IMR-90 (cell line): Measurements from ENCODE around the gene CCDC27. TPM values are rescaled to one million over a fixed set of nuclear protein-coding genes. Genes with fewer than 3 reads are reported as not detected.

Experiments used
- ATAC-seq: fragments of 200-7000 bp; cut with Tn5 transposase; 2 replicates; pipeline ENCODE4 v1.9.1; 2020; ENCODE audit warnings: low read depth, mild to moderate bottlenecking, moderate library complexity
- BruUV-seq: library from RNA; stranded (reverse); fragments of 400-500 nt; replicated peaks from 2 replicates; lab custom pipeline; 2021; lab: Mats Ljungman, UMichigan
- CTCF ChIA-PET: fragments of 300-600 bp; formaldehyde crosslinking; extraction: SDS; loops from one replicate; lab custom pipeline; 2021; ENCODE audit warnings: antibody characterized with exemption; lab: Yijun Ruan, JAX
- POLR2A ChIA-PET: fragments of 300-600 bp; sonication (Branson Sonifier 250); formaldehyde crosslinking; loops from one replicate; lab custom pipeline; 2022; ENCODE audit warnings: antibody characterized with exemption; ENCODE audit not compliant: unreplicated experiment; lab: Charles Lee
- DNase-seq: peaks from one replicate; pipeline ENCODE4 v3.0.0; 2013
- H2AFZ ChIP-seq: replicated peaks from 2 replicates; pipeline ENCODE3; 2013; ENCODE audit warnings: low read length, mild to moderate bottlenecking; ENCODE audit not compliant: poor library complexity
- H2AK5ac ChIP-seq: 2 replicates; pipeline ENCODE4 v1.6.1; 2013; ENCODE audit warnings: low read depth, low read length, inconsistent platforms
- H2AK9ac ChIP-seq: replicated peaks from 2 replicates; pipeline ENCODE3; 2013; ENCODE audit warnings: mild to moderate bottlenecking, low read depth, low read length, moderate library complexity; ENCODE audit not compliant: poor library complexity
- H2BK120ac ChIP-seq: 2 replicates; pipeline ENCODE4 v1.6.1; 2013; ENCODE audit warnings: low read depth, low read length, inconsistent platforms
- H2BK15ac ChIP-seq: 3 replicates; pipeline ENCODE4 v1.6.1; 2013; ENCODE audit warnings: low read depth, low read length, inconsistent platforms
- H2BK20ac ChIP-seq: 2 replicates; pipeline ENCODE4 v1.6.1; 2013; ENCODE audit warnings: low read depth, mild to moderate bottlenecking, inconsistent platforms, low read length, moderate library complexity
- H2BK5ac ChIP-seq: 2 replicates; pipeline ENCODE4 v1.6.1; 2013; ENCODE audit warnings: mild to moderate bottlenecking, low read depth, low read length, inconsistent platforms; ENCODE audit not compliant: poor library complexity, severe bottlenecking
- H3K14ac ChIP-seq: replicated peaks from 2 replicates; pipeline ENCODE4 v1.6.1; 2013; ENCODE audit warnings: low read depth, low read length, inconsistent platforms
- H3K18ac ChIP-seq: 2 replicates; pipeline ENCODE4 v1.6.1; 2013; ENCODE audit warnings: low read depth, low read length, control low read depth
- H3K23ac ChIP-seq: 2 replicates; pipeline ENCODE4 v1.6.1; 2013; ENCODE audit warnings: low read depth, low read length, inconsistent platforms
- H3K27ac ChIP-seq: 2 replicates; pipeline ENCODE4 v1.5.1; 2013; ENCODE audit warnings: mild to moderate bottlenecking, control low read depth, low read length; ENCODE audit not compliant: insufficient read depth
- H3K27me3 ChIP-seq: 2 replicates; pipeline ENCODE4 v1.6.1; 2013; ENCODE audit warnings: low read length; ENCODE audit not compliant: control insufficient read depth, insufficient read depth
- H3K36me3 ChIP-seq: 2 replicates; pipeline ENCODE4 v1.6.1; 2013; ENCODE audit warnings: low read length, mixed read lengths; ENCODE audit not compliant: control insufficient read depth, insufficient read depth
- H3K4ac ChIP-seq: 2 replicates; pipeline ENCODE4 v1.6.1; 2013; ENCODE audit warnings: low read depth, low read length, inconsistent platforms
- H3K4me1 ChIP-seq: 2 replicates; pipeline ENCODE4 v1.6.1; 2013; ENCODE audit warnings: low read length, mixed read lengths; ENCODE audit not compliant: control insufficient read depth, insufficient read depth
- H3K4me2 ChIP-seq: 2 replicates; pipeline ENCODE4 v1.6.1; 2013; ENCODE audit warnings: low read depth, mild to moderate bottlenecking, control low read depth, low read length, moderate library complexity
- H3K4me3 ChIP-seq: 2 replicates; pipeline ENCODE4 v1.5.1; 2013; ENCODE audit warnings: low read depth, mild to moderate bottlenecking, control low read depth, low read length, moderate library complexity; ENCODE audit not compliant: insufficient read depth
- H3K56ac ChIP-seq: 2 replicates; pipeline ENCODE4 v1.6.1; 2013; ENCODE audit warnings: low read length, inconsistent platforms; ENCODE audit not compliant: insufficient read depth; ENCODE audit errors: extremely low read depth
- H3K79me1 ChIP-seq, 2 experiments: 2 replicates each; pipeline ENCODE4 v1.6.1; 2013; ENCODE audit warnings: low read length in 2 of 2, inconsistent platforms in 1 of 2, low read depth in 1 of 2
- H3K9ac ChIP-seq: 2 replicates; pipeline ENCODE4 v1.6.1; 2013; ENCODE audit warnings: low read depth, low read length, control low read depth
- H3K9me1 ChIP-seq: 2 replicates; pipeline ENCODE4 v1.6.1; 2013; ENCODE audit warnings: low read length, inconsistent platforms; ENCODE audit not compliant: insufficient read depth
- H3K9me3 ChIP-seq: 2 replicates; pipeline ENCODE4 v1.6.1; 2013; ENCODE audit warnings: low read length; ENCODE audit not compliant: control insufficient read depth, insufficient read depth
- H4K20me1 ChIP-seq: 2 replicates; pipeline ENCODE4 v1.6.1; 2013; ENCODE audit warnings: low read length, inconsistent platforms; ENCODE audit not compliant: insufficient read depth
- H4K5ac ChIP-seq: 2 replicates; pipeline ENCODE4 v1.6.1; 2013; ENCODE audit warnings: mild to moderate bottlenecking, low read depth, low read length, control low read depth
- H4K8ac ChIP-seq, 2 experiments: 2 replicates each; pipeline ENCODE4 v1.6.1; 2013; ENCODE audit warnings: low read depth in 2 of 2, low read length in 2 of 2, control low read depth in 1 of 2, inconsistent platforms in 1 of 2
- H4K91ac ChIP-seq: 2 replicates; pipeline ENCODE4 v1.6.1; 2013; ENCODE audit warnings: low read depth, low read length, inconsistent platforms; ENCODE audit not compliant: insufficient read depth
- BHLHE40 ChIP-seq: fragments of 150-350 bp; IDR thresholded peaks from 2 replicates; pipeline ENCODE4 v1.6.1; 2016; ENCODE audit warnings: mild to moderate bottlenecking, low read depth, low read length
- CEBPB ChIP-seq: IDR thresholded peaks from 2 replicates; pipeline ENCODE4 v1.6.1; 2012; ENCODE audit warnings: low read depth, low read length, improper control_type of control experiment
- CHD1 ChIP-seq: IDR thresholded peaks from 2 replicates; pipeline ENCODE4 v1.6.1; 2012; ENCODE audit warnings: low read depth, low read length, improper control_type of control experiment
- FOS ChIP-seq: fragments of 150-350 bp; IDR thresholded peaks from 2 replicates; pipeline ENCODE4 v1.6.1; 2016; ENCODE audit warnings: low read depth, low read length
- MAFK ChIP-seq: IDR thresholded peaks from 2 replicates; pipeline ENCODE4 v1.6.1; 2012; ENCODE audit warnings: low read depth, low read length, improper control_type of control experiment
- MAZ ChIP-seq: IDR thresholded peaks from 2 replicates; pipeline ENCODE4 v1.6.1; 2012; ENCODE audit warnings: low read depth, mild to moderate bottlenecking, low read length, improper control_type of control experiment, moderate library complexity, borderline replicate concordance
- NFE2L2 ChIP-seq: fragments of 150-350 bp; IDR thresholded peaks from 2 replicates; pipeline ENCODE4 v1.6.1; 2016; ENCODE audit warnings: low read depth, mild to moderate bottlenecking, low read length
- POLR2A ChIP-seq: IDR thresholded peaks from 2 replicates; pipeline ENCODE4 v1.6.1; 2012; ENCODE audit warnings: mild to moderate bottlenecking, low read depth, low read length
- RAD21 ChIP-seq: IDR thresholded peaks from 2 replicates; pipeline ENCODE4 v1.6.1; 2012; ENCODE audit warnings: low read length, improper control_type of control experiment
- RCOR1 ChIP-seq: IDR thresholded peaks from 2 replicates; pipeline ENCODE4 v1.6.1; 2012; ENCODE audit warnings: mild to moderate bottlenecking, low read length, improper control_type of control experiment; ENCODE audit not compliant: insufficient replicate concordance
- RFX5 ChIP-seq: IDR thresholded peaks from 2 replicates; pipeline ENCODE4 v1.8.0; 2012; ENCODE audit warnings: low read depth, mild to moderate bottlenecking, low read length, moderate library complexity
- SMC3 ChIP-seq: fragments of 150-350 bp; IDR thresholded peaks from 2 replicates; pipeline ENCODE4 v1.6.1; 2016; ENCODE audit warnings: low read depth, mild to moderate bottlenecking, antibody characterized with exemption, low read length, moderate library complexity
- WGBS, 2 experiments: methylation state at CpG; one replicate each; pipeline versions ENCODE4 v1.1.5 to v1.1.7; 2013; ENCODE audit warnings: missing lambda C conversion rate in 2 of 2; ENCODE audit not compliant: insufficient read length in 1 of 2; ENCODE audit errors: extremely low coverage in 2 of 2; 5-methylcytosine and 5-hydroxymethylcytosine counted together
- dilution Hi-C: fragments of 300-500 bp; cut with HindIII; formaldehyde crosslinking; loops from one replicate; pipeline ENCODE4 v1.14.3; 2018; ENCODE audit warnings: low sequenced_read_pairs; ENCODE audit not compliant: unreplicated experiment
- in situ Hi-C: fragments of 300-500 bp; cut with MboI; formaldehyde crosslinking; loops from 3 replicates; pipeline ENCODE4 v1.14.3; 2019; ENCODE audit warnings: low sequenced_read_pairs, inconsistent platforms, mixed read lengths
- intact Hi-C: fragments of 100-400 bp; cut with micrococcal nuclease; formaldehyde crosslinking; loops from 2 replicates; pipeline ENCODE4 v1.10.0; 2022
- polyA plus RNA-seq, 3 experiments: library from polyadenylated mRNA; depleted of rRNA; stranded (reverse); fragments of >200 nt; gene quantifications; 2 replicates each; pipeline ENCODE4 v1.2.3, GENCODE V29; 2012; ENCODE audit warnings: low replicate concordance in 1 of 3
- total RNA-seq: library from RNA; depleted of rRNA; stranded (reverse); fragments of >200 nt; gene quantifications from 2 replicates; pipeline ENCODE4 v1.2.3, GENCODE V29; 2012
- TF ChIP-seq, protein P1 (sequence below): fragments of 150-350 bp; IDR thresholded peaks from 2 replicates; pipeline ENCODE4 v1.6.1; 2016; ENCODE audit warnings: low read depth, mild to moderate bottlenecking, low read length, moderate library complexity, borderline replicate concordance
- TF ChIP-seq, protein P2 (sequence below): conservative IDR thresholded peaks from 2 replicates; pipeline ENCODE4 v1.5.1; 2012; ENCODE audit warnings: mild to moderate bottlenecking, low read depth, low read length, improper control_type of control experiment
- TF ChIP-seq, protein P3 (sequence below): fragments of 150-350 bp; IDR thresholded peaks from 2 replicates; pipeline ENCODE4 v1.6.1; 2017; ENCODE audit warnings: mild to moderate bottlenecking, antibody characterized with exemption, low read length, low read depth

CCDC27 gene
- total and polyA plus RNA-seq, 2 of the 4 experiments (the other 2 are of a cell fraction), result not detected

- no peak overlapping the region for H4K8ac ChIP-seq
- 93% methylated on average over 5 of the region's 13 CpGs; no CpG with 5 or more reads in 1 of the 2 experiments for WGBS, 2 experiments
- no peak overlapping the region for H3K4me2 ChIP-seq
- ChIA-PET CTCF (interaction anchor here (0.5 kb wide), 1 partner anchor 1365 kb away, joined by 8 read pairs; no protein-coding TSS in a partner anchor), POLR2A (no interaction called here)
- no peaks in the 10 kb centered on the region for H4K20me1 ChIP-seq
- H3K18ac ChIP-seq, result no peak overlapping the region
- H2AK5ac ChIP-seq, result no peak overlapping the region
- H3K14ac ChIP-seq, result no peak overlapping the region
- no peak overlapping the region for H2BK20ac ChIP-seq
- no peak overlapping the region for H3K27ac ChIP-seq
- DNase-seq (no peak), ATAC-seq (no peak)
- H3K9me3 ChIP-seq, result no peaks in the 10 kb centered on the region
- TF ChIP-seq, protein P1, sequence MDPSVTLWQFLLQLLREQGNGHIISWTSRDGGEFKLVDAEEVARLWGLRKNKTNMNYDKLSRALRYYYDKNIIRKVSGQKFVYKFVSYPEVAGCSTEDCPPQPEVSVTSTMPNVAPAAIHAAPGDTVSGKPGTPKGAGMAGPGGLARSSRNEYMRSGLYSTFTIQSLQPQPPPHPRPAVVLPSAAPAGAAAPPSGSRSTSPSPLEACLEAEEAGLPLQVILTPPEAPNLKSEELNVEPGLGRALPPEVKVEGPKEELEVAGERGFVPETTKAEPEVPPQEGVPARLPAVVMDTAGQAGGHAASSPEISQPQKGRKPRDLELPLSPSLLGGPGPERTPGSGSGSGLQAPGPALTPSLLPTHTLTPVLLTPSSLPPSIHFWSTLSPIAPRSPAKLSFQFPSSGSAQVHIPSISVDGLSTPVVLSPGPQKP, result no peak
- TF ChIP-seq SMC3 (no peak), RCOR1 (no peak), CHD1 (no peak), RFX5 (no peak), CEBPB (no peak), FOS (no peak), BHLHE40 (no peak), MAFK (no peak), NFE2L2 (no peak), MAZ (no peak), POLR2A (no peak), RAD21 (no peak)
- TF ChIP-seq, protein P2, sequence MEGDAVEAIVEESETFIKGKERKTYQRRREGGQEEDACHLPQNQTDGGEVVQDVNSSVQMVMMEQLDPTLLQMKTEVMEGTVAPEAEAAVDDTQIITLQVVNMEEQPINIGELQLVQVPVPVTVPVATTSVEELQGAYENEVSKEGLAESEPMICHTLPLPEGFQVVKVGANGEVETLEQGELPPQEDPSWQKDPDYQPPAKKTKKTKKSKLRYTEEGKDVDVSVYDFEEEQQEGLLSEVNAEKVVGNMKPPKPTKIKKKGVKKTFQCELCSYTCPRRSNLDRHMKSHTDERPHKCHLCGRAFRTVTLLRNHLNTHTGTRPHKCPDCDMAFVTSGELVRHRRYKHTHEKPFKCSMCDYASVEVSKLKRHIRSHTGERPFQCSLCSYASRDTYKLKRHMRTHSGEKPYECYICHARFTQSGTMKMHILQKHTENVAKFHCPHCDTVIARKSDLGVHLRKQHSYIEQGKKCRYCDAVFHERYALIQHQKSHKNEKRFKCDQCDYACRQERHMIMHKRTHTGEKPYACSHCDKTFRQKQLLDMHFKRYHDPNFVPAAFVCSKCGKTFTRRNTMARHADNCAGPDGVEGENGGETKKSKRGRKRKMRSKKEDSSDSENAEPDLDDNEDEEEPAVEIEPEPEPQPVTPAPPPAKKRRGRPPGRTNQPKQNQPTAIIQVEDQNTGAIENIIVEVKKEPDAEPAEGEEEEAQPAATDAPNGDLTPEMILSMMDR, result no peak
- TF ChIP-seq, protein P3, sequence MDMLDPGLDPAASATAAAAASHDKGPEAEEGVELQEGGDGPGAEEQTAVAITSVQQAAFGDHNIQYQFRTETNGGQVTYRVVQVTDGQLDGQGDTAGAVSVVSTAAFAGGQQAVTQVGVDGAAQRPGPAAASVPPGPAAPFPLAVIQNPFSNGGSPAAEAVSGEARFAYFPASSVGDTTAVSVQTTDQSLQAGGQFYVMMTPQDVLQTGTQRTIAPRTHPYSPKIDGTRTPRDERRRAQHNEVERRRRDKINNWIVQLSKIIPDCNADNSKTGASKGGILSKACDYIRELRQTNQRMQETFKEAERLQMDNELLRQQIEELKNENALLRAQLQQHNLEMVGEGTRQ, result no peak
- H3K23ac ChIP-seq, result no peak overlapping the region
- H3K9me1 ChIP-seq, result no peaks in the 10 kb centered on the region
- no peak overlapping the region for H2BK15ac ChIP-seq
- H3K4me1 ChIP-seq, result no peaks in the 10 kb centered on the region
- in situ Hi-C loops (no loop called here), intact Hi-C loops (no loop called here), dilution Hi-C loops (no loop called here)
- no peak overlapping the region for H2AK9ac ChIP-seq
- no peak overlapping the region for H3K4ac ChIP-seq
- no TSS peak for BruUV-seq
- H3K79me1 ChIP-seq, result no peaks in the 10 kb centered on the region
- no peak overlapping the region for H3K9ac ChIP-seq
- H2BK120ac ChIP-seq, result no peak overlapping the region
- no peak overlapping the region for H4K5ac ChIP-seq
- no peak overlapping the region for H2BK5ac ChIP-seq
- peaks cover 30% of the 10 kb centered on the region for H3K36me3 ChIP-seq
- no peak overlapping the region for H2AFZ ChIP-seq
- H3K27me3 ChIP-seq, result no peaks in the 10 kb centered on the region; the same call in 1 of the 2 replicates
- no peak overlapping the region for H3K4me3 ChIP-seq
- H3K56ac ChIP-seq, result no peak overlapping the region
- no peak overlapping the region for H4K91ac ChIP-seq
Observed at GRCh38 chr1:3735688-3736087, 16.6 kb upstream of the CCDC27 start.
